ENCODE data around the gene DNAH11. TPM values are rescaled to one million over a fixed set of nuclear protein-coding genes. Genes with fewer than 3 reads are reported as not detected.

DNAH11 gene
- polyA plus RNA-seq, 1 donor from 2014 or later, result 0.16 TPM

DNA sequence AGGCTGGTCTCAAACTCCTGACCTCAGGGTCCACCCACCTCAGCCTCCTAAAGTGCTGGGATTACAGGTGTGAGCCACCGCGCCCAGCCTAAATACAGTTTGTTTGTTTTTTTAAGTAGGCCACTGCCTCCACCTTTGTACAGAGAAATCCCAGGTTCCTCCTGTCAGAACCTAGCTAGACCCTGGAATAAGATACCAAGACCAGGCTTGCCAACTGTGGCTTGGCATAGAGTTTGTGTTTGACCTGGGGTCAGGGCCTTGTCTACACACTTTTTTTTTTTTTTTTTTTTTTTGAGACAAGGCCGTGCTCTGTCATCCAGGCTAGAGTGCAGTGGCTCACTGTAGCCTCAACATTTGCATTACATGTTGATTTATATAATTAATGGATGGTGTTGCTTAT lies 34.3 kb upstream of the DNAH11 start:
- Histone ChIP-seq H3K4me2 (ENCODE audit: low read length) (no peak overlapping the region), H3K4me3 (ENCODE audit: low read length) (no peak overlapping the region), H3F3A (ENCODE audit: insufficient read depth, low read length, poor library complexity, severe bottlenecking) (no peaks in the 10 kb centered on the region), H4K20me1 (ENCODE audit: insufficient read depth) (no peaks in the 10 kb centered on the region), H2AFZ (ENCODE audit: low read depth, low read length) (no peak overlapping the region), H3K9me2 (ENCODE audit: insufficient read depth, low read length) (no peaks in the 10 kb centered on the region), H3K79me2 (replicated peaks; ENCODE audit: insufficient read depth, low read length) (peaks cover 4% of the 10 kb centered on the region), H3K27me3 (ENCODE audit: insufficient read depth, low read depth, low read length) (no peaks in the 10 kb centered on the region), H3K9me3 (ENCODE audit: low read length) (peaks cover 6% of the 10 kb centered on the region), H3K36me3 (ENCODE audit: insufficient read depth, low read length) (peaks cover 27% of the 10 kb centered on the region), H3K27ac (ENCODE audit: low read length) (no peak overlapping the region), H3K9ac (ENCODE audit: low read length) (no peak overlapping the region)
- no peak for TF ChIP-seq TAF1 (IDR thresholded peaks at IDR 0.05; ENCODE audit: low read depth)
- no peak for TF ChIP-seq EP300 (conservative IDR thresholded peaks at IDR 0.05; ENCODE audit: poor library complexity, severe bottlenecking)
- TF ChIP-seq, protein P1, sequence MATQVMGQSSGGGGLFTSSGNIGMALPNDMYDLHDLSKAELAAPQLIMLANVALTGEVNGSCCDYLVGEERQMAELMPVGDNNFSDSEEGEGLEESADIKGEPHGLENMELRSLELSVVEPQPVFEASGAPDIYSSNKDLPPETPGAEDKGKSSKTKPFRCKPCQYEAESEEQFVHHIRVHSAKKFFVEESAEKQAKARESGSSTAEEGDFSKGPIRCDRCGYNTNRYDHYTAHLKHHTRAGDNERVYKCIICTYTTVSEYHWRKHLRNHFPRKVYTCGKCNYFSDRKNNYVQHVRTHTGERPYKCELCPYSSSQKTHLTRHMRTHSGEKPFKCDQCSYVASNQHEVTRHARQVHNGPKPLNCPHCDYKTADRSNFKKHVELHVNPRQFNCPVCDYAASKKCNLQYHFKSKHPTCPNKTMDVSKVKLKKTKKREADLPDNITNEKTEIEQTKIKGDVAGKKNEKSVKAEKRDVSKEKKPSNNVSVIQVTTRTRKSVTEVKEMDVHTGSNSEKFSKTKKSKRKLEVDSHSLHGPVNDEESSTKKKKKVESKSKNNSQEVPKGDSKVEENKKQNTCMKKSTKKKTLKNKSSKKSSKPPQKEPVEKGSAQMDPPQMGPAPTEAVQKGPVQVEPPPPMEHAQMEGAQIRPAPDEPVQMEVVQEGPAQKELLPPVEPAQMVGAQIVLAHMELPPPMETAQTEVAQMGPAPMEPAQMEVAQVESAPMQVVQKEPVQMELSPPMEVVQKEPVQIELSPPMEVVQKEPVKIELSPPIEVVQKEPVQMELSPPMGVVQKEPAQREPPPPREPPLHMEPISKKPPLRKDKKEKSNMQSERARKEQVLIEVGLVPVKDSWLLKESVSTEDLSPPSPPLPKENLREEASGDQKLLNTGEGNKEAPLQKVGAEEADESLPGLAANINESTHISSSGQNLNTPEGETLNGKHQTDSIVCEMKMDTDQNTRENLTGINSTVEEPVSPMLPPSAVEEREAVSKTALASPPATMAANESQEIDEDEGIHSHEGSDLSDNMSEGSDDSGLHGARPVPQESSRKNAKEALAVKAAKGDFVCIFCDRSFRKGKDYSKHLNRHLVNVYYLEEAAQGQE (IDR thresholded peaks at IDR 0.05; ENCODE audit: borderline replicate concordance), result no peak
- TF ChIP-seq EZH2 (IDR thresholded peaks at IDR 0.05; ENCODE audit: borderline replicate concordance, insufficient read depth, low read length, poor library complexity, severe bottlenecking), result no peak
- no peak for TF ChIP-seq RAD21 (conservative IDR thresholded peaks at IDR 0.05)
- no peak for TF ChIP-seq MXI1 (conservative IDR thresholded peaks at IDR 0.05; ENCODE audit: poor library complexity, severe bottlenecking)
- TF ChIP-seq POLR2AphosphoS5 (IDR thresholded peaks at IDR 0.05), result no peak
- TF ChIP-seq, protein P2, sequence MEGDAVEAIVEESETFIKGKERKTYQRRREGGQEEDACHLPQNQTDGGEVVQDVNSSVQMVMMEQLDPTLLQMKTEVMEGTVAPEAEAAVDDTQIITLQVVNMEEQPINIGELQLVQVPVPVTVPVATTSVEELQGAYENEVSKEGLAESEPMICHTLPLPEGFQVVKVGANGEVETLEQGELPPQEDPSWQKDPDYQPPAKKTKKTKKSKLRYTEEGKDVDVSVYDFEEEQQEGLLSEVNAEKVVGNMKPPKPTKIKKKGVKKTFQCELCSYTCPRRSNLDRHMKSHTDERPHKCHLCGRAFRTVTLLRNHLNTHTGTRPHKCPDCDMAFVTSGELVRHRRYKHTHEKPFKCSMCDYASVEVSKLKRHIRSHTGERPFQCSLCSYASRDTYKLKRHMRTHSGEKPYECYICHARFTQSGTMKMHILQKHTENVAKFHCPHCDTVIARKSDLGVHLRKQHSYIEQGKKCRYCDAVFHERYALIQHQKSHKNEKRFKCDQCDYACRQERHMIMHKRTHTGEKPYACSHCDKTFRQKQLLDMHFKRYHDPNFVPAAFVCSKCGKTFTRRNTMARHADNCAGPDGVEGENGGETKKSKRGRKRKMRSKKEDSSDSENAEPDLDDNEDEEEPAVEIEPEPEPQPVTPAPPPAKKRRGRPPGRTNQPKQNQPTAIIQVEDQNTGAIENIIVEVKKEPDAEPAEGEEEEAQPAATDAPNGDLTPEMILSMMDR (IDR thresholded peaks at IDR 0.05; ENCODE audit: poor library complexity, severe bottlenecking), result no peak

DNA sequence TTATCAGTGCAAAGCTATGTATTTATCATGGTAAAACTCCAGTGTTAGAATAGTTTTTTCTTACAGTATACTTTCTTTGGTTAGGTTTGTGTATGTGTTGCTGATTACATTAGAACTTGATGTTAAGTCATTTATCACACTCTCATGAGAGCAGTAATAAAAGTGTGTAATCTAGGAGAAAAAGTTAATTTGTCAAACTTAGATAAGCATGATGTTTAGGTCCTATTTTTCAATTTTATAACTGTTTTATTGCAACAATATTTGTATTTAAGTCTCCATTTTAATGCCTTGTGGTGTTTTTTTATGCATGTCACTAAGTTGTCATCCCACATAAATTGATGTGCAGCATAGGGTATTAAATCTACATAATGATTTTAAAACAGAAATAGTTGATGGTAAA lies 28.8 kb upstream of the DNAH11 start:
- Histone ChIP-seq H3K4me2 (ENCODE audit: low read length) (no peak overlapping the region), H3K27me3 (ENCODE audit: insufficient read depth, low read depth, low read length) (no peaks in the 10 kb centered on the region), H3F3A (ENCODE audit: insufficient read depth, low read length, poor library complexity, severe bottlenecking) (no peaks in the 10 kb centered on the region), H4K20me1 (ENCODE audit: insufficient read depth) (no peaks in the 10 kb centered on the region), H3K27ac (ENCODE audit: low read length) (no peak overlapping the region), H3K79me2 (replicated peaks; ENCODE audit: insufficient read depth, low read length) (no peaks in the 10 kb centered on the region), H3K4me3 (ENCODE audit: low read length) (no peak overlapping the region), H3K9ac (ENCODE audit: low read length) (no peak overlapping the region), H2AFZ (ENCODE audit: low read depth, low read length) (no peak overlapping the region), H3K9me3 (ENCODE audit: low read length) (no peaks in the 10 kb centered on the region), H3K36me3 (ENCODE audit: insufficient read depth, low read length) (peaks cover 14% of the 10 kb centered on the region), H3K9me2 (ENCODE audit: insufficient read depth, low read length) (no peaks in the 10 kb centered on the region)
- no peak for TF ChIP-seq EZH2 (IDR thresholded peaks at IDR 0.05; ENCODE audit: borderline replicate concordance, insufficient read depth, low read length, poor library complexity, severe bottlenecking)
- no peak for TF ChIP-seq RAD21 (conservative IDR thresholded peaks at IDR 0.05)
- TF ChIP-seq SMC3 (conservative IDR thresholded peaks at IDR 0.05; ENCODE audit: poor library complexity), result no peak
- TF ChIP-seq POLR2AphosphoS5 (IDR thresholded peaks at IDR 0.05), result no peak
- no peak for TF ChIP-seq MXI1 (conservative IDR thresholded peaks at IDR 0.05; ENCODE audit: poor library complexity, severe bottlenecking)
- TF ChIP-seq, protein P1 (IDR thresholded peaks at IDR 0.05; ENCODE audit: borderline replicate concordance), result no peak
- TF ChIP-seq, protein P2 (IDR thresholded peaks at IDR 0.05; ENCODE audit: poor library complexity, severe bottlenecking), result no peak
- no peak for TF ChIP-seq EP300 (conservative IDR thresholded peaks at IDR 0.05; ENCODE audit: poor library complexity, severe bottlenecking)
- no peak for TF ChIP-seq TAF1 (IDR thresholded peaks at IDR 0.05; ENCODE audit: low read depth)

All from neural cell (in vitro differentiated cells).